Transverse colon (tissue), 4 donors: Measurements from ENCODE around the gene CIAPIN1. TPM values are rescaled to one million over a fixed set of nuclear protein-coding genes. Genes with fewer than 3 reads are reported as not detected.

Experiments used
- DNase-seq: peaks from one replicate; pipeline ENCODE4 v3.0.0-alpha.2; 2019
- H3K27ac ChIP-seq, 4 donors: fragments of 200-600 bp; sonication (generic); 2 replicates each; pipeline ENCODE4 v1.5.1; 2016 to 2018; ENCODE audit warnings: inconsistent platforms in 4 of 4
- H3K27me3 ChIP-seq: fragments of 200-600 bp; sonication (generic); 2 replicates; pipeline ENCODE4 v1.5.1; 2017; ENCODE audit warnings: inconsistent platforms
- H3K36me3 ChIP-seq, 4 donors: fragments of 200-600 bp; sonication (generic); 2 replicates each; pipeline ENCODE4 v1.5.1; 2017 to 2019; ENCODE audit warnings: inconsistent platforms in 4 of 4
- H3K4me1 ChIP-seq, 4 donors: fragments of 200-600 bp; sonication (generic); 2 replicates each; pipeline ENCODE4 v1.5.1; 2017 to 2020; ENCODE audit warnings: inconsistent platforms in 4 of 4
- H3K4me3 ChIP-seq, 4 donors: fragments of 200-600 bp; sonication (generic); 1 replicate in 1 of 4; 2 replicates in 3 of 4; pipeline versions ENCODE4 v1.5.1 to v1.6.1; 2017 to 2019; ENCODE audit warnings: inconsistent platforms in 4 of 4
- H3K9me3 ChIP-seq, 2 donors: fragments of 200-600 bp; sonication (generic); 2 replicates each; pipeline ENCODE4 v1.5.1; 2017 to 2019; ENCODE audit warnings: inconsistent platforms in 2 of 2
- CTCF ChIP-seq, 5 experiments: fragments of 200-600 bp in 3 of 5; fragments of 450-650 bp in 2 of 5; sonication (generic) in 3 of 5; IDR thresholded peaks; 1 replicate in 2 of 5; 2 replicates in 3 of 5; pipeline ENCODE4 v1.5.1; 2016 to 2017; ENCODE audit warnings: antibody characterized with exemption in 5 of 5, inconsistent platforms in 3 of 5, mild to moderate bottlenecking in 2 of 5, moderate library complexity in 1 of 5
- EP300 ChIP-seq: sonication (generic); formaldehyde crosslinking; IDR thresholded peaks from one replicate; pipeline ENCODE4 v1.6.1; 2017; ENCODE audit warnings: antibody characterized with exemption, low read depth
- POLR2A ChIP-seq: fragments of 450-650 bp; IDR thresholded peaks from one replicate; pipeline ENCODE4 v1.6.1; 2016; ENCODE audit warnings: antibody characterized with exemption, mild to moderate bottlenecking, moderate library complexity
- POLR2AphosphoS5 ChIP-seq, 3 donors: sonication (generic); formaldehyde crosslinking; IDR thresholded peaks; one replicate each; pipeline ENCODE4 v1.6.1; 2016; ENCODE audit warnings: antibody characterized with exemption in 3 of 3
- WGBS, 2 donors: methylation state at CpG; one replicate each; pipeline ENCODE4 v1.1.5; 2018; ENCODE audit warnings: low coverage in 1 of 2; 5-methylcytosine and 5-hydroxymethylcytosine counted together
- in situ Hi-C, 4 donors: fragments of 200-750 bp; cut with MboI; loops; one replicate each; pipeline versions ENCODE4 v1.15.0 to v1.15.1; 2017; ENCODE audit warnings: low sequenced_read_pairs in 3 of 4, low pct_ligation_motif_present in 1 of 4, low pct_unique_long_range_greater_than_20kb in 1 of 4
- intact Hi-C: fragments of 100-400 bp; cut with DNase I; formaldehyde crosslinking; loops from one replicate; pipeline ENCODE4 v1.15.1; 2023; ENCODE audit warnings: low total_unique reads
- total RNA-seq, 4 donors: library from RNA; depleted of rRNA; stranded (reverse); fragments of >200 nt; gene quantifications; one replicate each; pipeline ENCODE4 v1.1.0, GENCODE V29; 2016

The CIAPIN1 gene
- total RNA-seq, 4 donors from 2014 or later = 20.9 to 48.3 (median 40.5) TPM

GRCh38 chr16:57413301-57413730, 33.9 kb downstream of the CIAPIN1 start:
- H3K4me1 ChIP-seq = peaks cover 6 to 16% (median 12%) of the 10 kb centered on the region in 4 donors
- TF ChIP-seq CTCF (IDR thresholded peaks at IDR 0.05) (no peak), POLR2A (no peak), EP300 (no peak), POLR2AphosphoS5 (IDR thresholded peaks at IDR 0.05) (no peak)
- in situ Hi-C loops = loop anchor here in 2 of 4 donors (10.0 to 25.0 kb wide), 2 partner anchors 109 to 326 kb away; partner anchors contain the start of gene CPNE2 (in 2 of the 2)
- no peak overlapping the region for H3K4me3 ChIP-seq
- H3K9me3 ChIP-seq = no peaks in the 10 kb centered on the region
- intact Hi-C loops = no loop called here
- H3K27me3 ChIP-seq = no peaks in the 10 kb centered on the region
- 53 to 100% methylated on average over 2 to 5 of the region's 5 CpGs for WGBS, 2 donors
- no peak overlapping the region for H3K27ac ChIP-seq
- DNase-seq = no peak
- no peaks in the 10 kb centered on the region for H3K36me3 ChIP-seq

GRCh38 chr16:57412584-57412983, 34.6 kb downstream of the CIAPIN1 start:
- no peak for DNase-seq
- Histone ChIP-seq H3K27ac (no peak overlapping the region), H3K4me1 (peaks cover 6 to 13% (median 12%) of the 10 kb centered on the region in 4 donors), H3K4me3 (no peak overlapping the region), H3K36me3 (no peaks in the 10 kb centered on the region), H3K27me3 (no peaks in the 10 kb centered on the region), H3K9me3 (no peaks in the 10 kb centered on the region)
- in situ Hi-C loops = loop anchor here in 2 of 4 donors (10.0 to 25.0 kb wide), 2 partner anchors 108 to 325 kb away; partner anchors contain the start of gene CPNE2 (in 2 of the 2)
- intact Hi-C loops = no loop called here
- TF ChIP-seq CTCF (IDR thresholded peaks at IDR 0.05) (no peak), EP300 (no peak), POLR2A (no peak), POLR2AphosphoS5 (IDR thresholded peaks at IDR 0.05) (no peak)
- 82% methylated on average over 9 of the region's 9 CpGs; no CpG with 5 or more reads in 1 of the 2 donors for WGBS, 2 donors

GRCh38 chr16:57411362-57411976, 35.7 kb downstream of the CIAPIN1 start:
- H3K27me3 ChIP-seq = no peaks in the 10 kb centered on the region
- no peak for DNase-seq

More at GRCh38 chr16:57411362-57411976, 35.7 kb downstream of the CIAPIN1 start:
- H3K27ac ChIP-seq = no peak overlapping the region
- WGBS, 2 donors = 61% methylated on average over 12 of the region's 12 CpGs; no CpG with 5 or more reads in 1 of the 2 donors
- peaks cover 0 to 3% (median 2%) of the 10 kb centered on the region in 4 donors for H3K4me1 ChIP-seq
- intact Hi-C loops (no loop called here), in situ Hi-C loops (loop anchor here in 2 of 4 donors (10.0 to 25.0 kb wide), 2 partner anchors 107 to 324 kb away; partner anchors contain the start of gene CPNE2 (in 2 of the 2))
- TF ChIP-seq POLR2A = no peak
- no peak for TF ChIP-seq POLR2AphosphoS5 (IDR thresholded peaks at IDR 0.05)
- TF ChIP-seq EP300 = no peak
- no peak for TF ChIP-seq CTCF (IDR thresholded peaks at IDR 0.05)
- H3K36me3 ChIP-seq = no peaks in the 10 kb centered on the region
- no peak overlapping the region for H3K4me3 ChIP-seq
- H3K9me3 ChIP-seq = no peaks in the 10 kb centered on the region
